NCI-H2196 (cell line): ENCODE data around the gene NFKB1.

Experiments used
- DNase-seq: peaks from one replicate; lab custom pipeline; 2025; ENCODE audit not compliant: unreplicated experiment; lab: John Stamatoyannopoulos, UW

Gene NFKB1

GRCh38 chr4:102527695-102528283, 26.6 kb downstream of the NFKB1 start:
- DNase-seq: no peak

GRCh38 chr4:102529977-102530376, 28.8 kb downstream of the NFKB1 start:
- no peak for DNase-seq

GRCh38 chr4:102530986-102531385, 29.8 kb downstream of the NFKB1 start:
- DNase-seq: no peak

- DNase-seq: no peak
Observed at GRCh38 chr4:102531462-102531861, 30.3 kb downstream of the NFKB1 start.

- DNase-seq: no peak
Observed at GRCh38 chr4:102533348-102533747, 32.2 kb downstream of the NFKB1 start.

- no peak for DNase-seq
Observed at GRCh38 chr4:102533904-102534303, 32.7 kb downstream of the NFKB1 start.

- no peak for DNase-seq
Observed at GRCh38 chr4:102534845-102535244, 33.7 kb downstream of the NFKB1 start.

GRCh38 chr4:102535398-102536082, 34.4 kb downstream of the NFKB1 start:
- no peak for DNase-seq

- no peak for DNase-seq
Observed at GRCh38 chr4:102536768-102537167, 35.6 kb downstream of the NFKB1 start.

- no peak for DNase-seq
Observed at GRCh38 chr4:102537269-102537668, 36.1 kb downstream of the NFKB1 start.

GRCh38 chr4:102541697-102542096, 40.5 kb downstream of the NFKB1 start:
- no peak for DNase-seq

- no peak for DNase-seq
Observed at GRCh38 chr4:102543030-102543928, 42.1 kb downstream of the NFKB1 start.

- no peak for DNase-seq
Observed at GRCh38 chr4:102546635-102547034, 45.5 kb downstream of the NFKB1 start.

- no peak for DNase-seq
Observed at GRCh38 chr4:102547973-102548372, 46.8 kb downstream of the NFKB1 start.

- DNase-seq: no peak
Observed at GRCh38 chr4:102551958-102552565, 50.9 kb downstream of the NFKB1 start.

- no peak for DNase-seq
Observed at GRCh38 chr4:102552781-102553180, 51.6 kb downstream of the NFKB1 start.

- no peak for DNase-seq
Observed at GRCh38 chr4:102553982-102554381, 52.8 kb downstream of the NFKB1 start.

- DNase-seq: no peak
Observed at GRCh38 chr4:102554482-102554881, 53.3 kb downstream of the NFKB1 start.

GRCh38 chr4:102554992-102555391, 53.8 kb downstream of the NFKB1 start:
- DNase-seq: no peak

GRCh38 chr4:102557636-102558035, 56.5 kb downstream of the NFKB1 start:
- DNase-seq: no peak

- DNase-seq: no peak
Observed at GRCh38 chr4:102560115-102560514, 59.0 kb downstream of the NFKB1 start.
